Ishikawa (cell line): Measurements from ENCODE around the gene CACNG4.
A peak's percentile ranks its signal among the peaks of the same experiment; 100 is the strongest.

ENCODE experiments used
- CEBPB ChIP-seq: IDR thresholded peaks from 2 replicates; pipeline ENCODE4 v1.6.1; 2012
- CREB1 ChIP-seq: IDR thresholded peaks from 2 replicates; pipeline ENCODE4 v1.6.1; 2012; ENCODE audit warnings: low read depth
- EGR1 ChIP-seq: IDR thresholded peaks from 2 replicates; pipeline ENCODE4 v1.6.1; 2012
- EP300 ChIP-seq: IDR thresholded peaks from 2 replicates; pipeline ENCODE4 v1.6.1; 2012; ENCODE audit warnings: borderline replicate concordance
- FOXM1 ChIP-seq: IDR thresholded peaks from 2 replicates; pipeline ENCODE4 v1.6.1; 2012; ENCODE audit warnings: low read depth, borderline replicate concordance
- NFIC ChIP-seq: IDR thresholded peaks from 2 replicates; pipeline ENCODE4 v1.6.1; 2012
- RAD21 ChIP-seq: IDR thresholded peaks from 2 replicates; pipeline ENCODE4 v1.6.1; 2012; ENCODE audit warnings: low read depth
- TAF1 ChIP-seq: IDR thresholded peaks from 2 replicates; pipeline ENCODE4 v1.6.1; 2012; ENCODE audit warnings: low read depth, mild to moderate bottlenecking
- TCF12 ChIP-seq: IDR thresholded peaks from 2 replicates; pipeline ENCODE4 v1.6.1; 2012; ENCODE audit warnings: low read depth
- TEAD4 ChIP-seq: IDR thresholded peaks from 2 replicates; pipeline ENCODE4 v1.6.1; 2012
- YY1 ChIP-seq: IDR thresholded peaks from 2 replicates; pipeline ENCODE4 v1.6.1; 2012; ENCODE audit warnings: low read depth
- ZBTB7A ChIP-seq: IDR thresholded peaks from 2 replicates; pipeline ENCODE4 v1.6.1; 2012; ENCODE audit warnings: low read depth
- TF ChIP-seq, protein P1 (sequence below): IDR thresholded peaks from 2 replicates; pipeline ENCODE4 v1.6.1; 2012
- TF ChIP-seq, protein P2 (sequence below): IDR thresholded peaks from 2 replicates; pipeline ENCODE4 v1.6.1; 2012
- TF ChIP-seq, protein P3 (sequence below): IDR thresholded peaks from 2 replicates; pipeline ENCODE4 v1.6.1; 2012; ENCODE audit warnings: low read depth, mild to moderate bottlenecking

The CACNG4 gene

DNA sequence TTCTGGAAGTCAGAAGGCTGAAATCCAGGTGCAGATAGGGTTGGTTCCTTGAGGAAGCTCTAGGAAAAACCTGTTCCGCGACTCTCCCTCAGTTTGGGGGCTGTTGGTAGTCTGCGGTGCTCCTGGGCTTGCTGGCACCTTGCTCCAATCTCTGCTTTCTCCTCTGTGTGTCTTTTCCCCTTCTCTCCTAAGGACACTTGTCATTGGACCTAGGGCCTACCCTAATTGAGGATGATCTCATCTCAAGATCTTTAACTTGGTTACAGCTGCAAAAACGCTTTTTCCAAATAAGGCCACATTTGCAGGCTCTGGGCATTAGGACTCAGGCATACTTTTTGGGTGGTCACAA is 12.9 kb upstream of the CACNG4 start:
- 0 out of 2 replicates have a peak, but pooled peaks have one; percentile 27 for TF ChIP-seq TEAD4
- TF ChIP-seq, protein P1, sequence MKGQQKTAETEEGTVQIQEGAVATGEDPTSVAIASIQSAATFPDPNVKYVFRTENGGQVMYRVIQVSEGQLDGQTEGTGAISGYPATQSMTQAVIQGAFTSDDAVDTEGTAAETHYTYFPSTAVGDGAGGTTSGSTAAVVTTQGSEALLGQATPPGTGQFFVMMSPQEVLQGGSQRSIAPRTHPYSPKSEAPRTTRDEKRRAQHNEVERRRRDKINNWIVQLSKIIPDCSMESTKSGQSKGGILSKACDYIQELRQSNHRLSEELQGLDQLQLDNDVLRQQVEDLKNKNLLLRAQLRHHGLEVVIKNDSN = no peak

DNA sequence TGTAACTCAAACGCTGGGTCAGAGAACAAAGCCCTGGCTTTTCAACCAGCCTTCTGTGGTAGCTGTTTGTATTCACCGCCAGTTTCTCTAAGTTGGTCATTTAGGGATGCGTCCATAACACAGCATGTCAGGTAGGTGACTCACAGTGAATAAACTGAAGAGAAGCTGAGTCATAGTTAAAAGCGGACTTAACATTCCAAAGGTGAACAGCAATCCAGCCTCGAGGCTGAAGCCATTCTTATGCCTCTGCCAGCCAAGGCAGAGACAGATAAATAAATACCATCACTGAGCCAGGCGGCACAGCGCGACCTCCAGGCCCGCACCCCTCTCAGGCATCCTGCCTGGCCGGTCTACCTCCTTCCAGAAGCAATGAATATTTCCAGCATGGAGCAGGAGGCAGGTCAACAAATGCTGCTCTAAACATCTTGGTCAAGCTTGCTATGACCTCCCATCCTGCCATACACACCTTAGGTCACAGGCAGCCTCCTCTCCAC is 12.4 kb upstream of the CACNG4 start:
- TF ChIP-seq, protein P2, sequence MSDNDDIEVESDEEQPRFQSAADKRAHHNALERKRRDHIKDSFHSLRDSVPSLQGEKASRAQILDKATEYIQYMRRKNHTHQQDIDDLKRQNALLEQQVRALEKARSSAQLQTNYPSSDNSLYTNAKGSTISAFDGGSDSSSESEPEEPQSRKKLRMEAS = peak; percentile 63
- peak; percentile 69 for TF ChIP-seq YY1
- peak; percentile 95 for TF ChIP-seq TEAD4
- no peak; the same call in 1 of the 2 replicates for TF ChIP-seq RAD21
- peak; percentile 82 for TF ChIP-seq NFIC
- TF ChIP-seq CEBPB = 0 out of 2 replicates have a peak, but pooled peaks have one; percentile 9
- TF ChIP-seq EP300 = peak; percentile 92
- peak; percentile 93 for TF ChIP-seq TCF12
- peak; percentile 88 for TF ChIP-seq FOXM1
- no peak for TF ChIP-seq EGR1

DNA sequence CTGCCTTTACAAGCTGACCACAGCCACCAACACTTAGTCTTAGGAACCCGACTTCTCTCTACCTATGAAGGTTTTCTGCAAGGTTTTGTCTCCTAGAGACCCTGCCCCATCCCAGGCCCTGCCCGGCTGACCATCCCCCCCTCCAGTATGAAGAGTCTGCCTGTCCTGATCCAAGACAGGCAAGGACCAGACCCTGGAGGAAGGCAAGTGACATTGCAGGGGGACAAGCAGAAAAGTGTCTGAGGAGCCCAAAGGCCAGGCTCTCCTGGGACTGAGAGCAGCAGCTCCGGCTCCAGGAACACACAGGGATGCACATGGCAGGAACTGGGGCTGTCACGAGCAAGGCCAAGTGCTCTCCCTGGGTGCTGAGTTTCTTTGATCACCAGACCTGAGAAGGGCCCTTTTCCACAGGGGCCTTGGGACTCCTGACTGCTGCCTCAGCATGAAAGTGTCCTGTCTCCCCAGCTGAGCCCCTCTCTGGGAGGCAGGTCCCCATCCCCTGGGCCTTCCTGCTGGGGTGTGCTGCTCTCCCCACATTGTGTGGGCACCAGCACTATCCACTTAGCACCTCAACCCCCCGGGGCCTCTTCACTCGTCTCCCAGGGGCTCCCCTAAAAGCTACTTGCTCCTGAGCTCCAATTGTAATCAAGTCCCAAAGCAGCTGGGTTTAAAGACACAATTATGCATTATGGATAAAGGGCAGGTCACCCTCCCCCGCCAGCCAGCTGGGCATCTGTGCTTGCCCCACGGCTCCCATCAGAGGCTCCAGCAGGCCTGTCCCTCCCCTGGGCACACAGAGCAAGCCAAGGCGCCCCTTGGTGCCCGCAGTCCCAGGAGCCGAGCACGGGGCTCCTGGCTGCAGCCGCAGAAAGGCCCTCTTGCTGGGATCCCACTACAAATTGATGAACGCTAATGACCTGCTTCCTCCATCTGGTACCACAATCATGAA is 11.6 kb upstream of the CACNG4 start:
- TF ChIP-seq EP300 (no peak), NFIC (no peak), EGR1 (no peak), TEAD4 (no peak)

DNA sequence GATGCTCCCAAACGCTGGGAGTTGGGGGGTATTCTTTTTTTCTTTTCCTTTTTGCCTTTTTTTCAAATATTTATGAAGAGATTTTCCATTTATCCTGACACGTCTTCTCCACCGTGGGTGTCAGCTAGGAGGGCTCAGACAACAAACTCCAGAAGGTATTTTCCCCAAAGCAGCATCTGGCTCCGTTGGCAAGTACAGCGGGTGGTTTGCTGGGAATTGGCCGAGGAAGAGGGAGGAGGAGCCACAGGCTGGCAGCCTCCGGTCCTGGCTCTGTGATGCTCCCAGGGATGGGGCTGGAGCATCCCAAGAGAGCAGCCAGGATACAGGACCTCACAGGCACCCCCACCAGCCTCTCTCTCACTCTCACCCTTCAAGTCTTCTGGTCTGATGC is 10.9 kb upstream of the CACNG4 start:
- no peak for TF ChIP-seq YY1
- no peak for TF ChIP-seq CEBPB
- TF ChIP-seq EP300 = no peak
- TF ChIP-seq FOXM1 = no peak
- no peak for TF ChIP-seq TAF1
- no peak for TF ChIP-seq EGR1
- TF ChIP-seq NFIC = no peak
- no peak for TF ChIP-seq TCF12
- no peak for TF ChIP-seq TEAD4
- TF ChIP-seq, protein P1 = no peak
- TF ChIP-seq CREB1 = no peak
- no peak for TF ChIP-seq ZBTB7A
- TF ChIP-seq, protein P2 = no peak

DNA sequence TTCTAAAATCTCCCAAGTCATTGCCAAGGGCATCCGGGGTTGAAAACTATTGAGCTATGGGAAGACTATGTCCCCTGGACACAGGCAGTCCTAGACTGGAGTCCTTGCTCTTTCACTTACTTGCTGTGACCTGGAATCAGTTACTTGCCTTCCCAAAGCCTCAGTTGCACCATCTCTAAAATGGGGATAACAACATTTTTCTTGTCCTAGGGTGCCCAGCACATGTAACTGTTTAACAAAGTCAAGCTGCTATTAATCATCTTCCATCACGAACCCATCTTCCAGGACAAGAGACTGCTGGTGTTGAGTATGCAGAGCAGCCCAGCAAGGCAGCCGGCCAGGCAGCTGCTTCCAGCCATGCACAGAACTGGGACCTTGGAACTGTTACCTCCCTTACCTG is 9.9 kb upstream of the CACNG4 start:
- no peak for TF ChIP-seq TEAD4
- TF ChIP-seq YY1 = no peak
- TF ChIP-seq EP300 = no peak
- TF ChIP-seq, protein P1 = no peak
- TF ChIP-seq, protein P2 = no peak
- TF ChIP-seq ZBTB7A = no peak
- TF ChIP-seq TCF12 = no peak
- TF ChIP-seq NFIC = no peak
- TF ChIP-seq FOXM1 = no peak
- TF ChIP-seq CEBPB = no peak
- no peak for TF ChIP-seq EGR1
- TF ChIP-seq, protein P3, sequence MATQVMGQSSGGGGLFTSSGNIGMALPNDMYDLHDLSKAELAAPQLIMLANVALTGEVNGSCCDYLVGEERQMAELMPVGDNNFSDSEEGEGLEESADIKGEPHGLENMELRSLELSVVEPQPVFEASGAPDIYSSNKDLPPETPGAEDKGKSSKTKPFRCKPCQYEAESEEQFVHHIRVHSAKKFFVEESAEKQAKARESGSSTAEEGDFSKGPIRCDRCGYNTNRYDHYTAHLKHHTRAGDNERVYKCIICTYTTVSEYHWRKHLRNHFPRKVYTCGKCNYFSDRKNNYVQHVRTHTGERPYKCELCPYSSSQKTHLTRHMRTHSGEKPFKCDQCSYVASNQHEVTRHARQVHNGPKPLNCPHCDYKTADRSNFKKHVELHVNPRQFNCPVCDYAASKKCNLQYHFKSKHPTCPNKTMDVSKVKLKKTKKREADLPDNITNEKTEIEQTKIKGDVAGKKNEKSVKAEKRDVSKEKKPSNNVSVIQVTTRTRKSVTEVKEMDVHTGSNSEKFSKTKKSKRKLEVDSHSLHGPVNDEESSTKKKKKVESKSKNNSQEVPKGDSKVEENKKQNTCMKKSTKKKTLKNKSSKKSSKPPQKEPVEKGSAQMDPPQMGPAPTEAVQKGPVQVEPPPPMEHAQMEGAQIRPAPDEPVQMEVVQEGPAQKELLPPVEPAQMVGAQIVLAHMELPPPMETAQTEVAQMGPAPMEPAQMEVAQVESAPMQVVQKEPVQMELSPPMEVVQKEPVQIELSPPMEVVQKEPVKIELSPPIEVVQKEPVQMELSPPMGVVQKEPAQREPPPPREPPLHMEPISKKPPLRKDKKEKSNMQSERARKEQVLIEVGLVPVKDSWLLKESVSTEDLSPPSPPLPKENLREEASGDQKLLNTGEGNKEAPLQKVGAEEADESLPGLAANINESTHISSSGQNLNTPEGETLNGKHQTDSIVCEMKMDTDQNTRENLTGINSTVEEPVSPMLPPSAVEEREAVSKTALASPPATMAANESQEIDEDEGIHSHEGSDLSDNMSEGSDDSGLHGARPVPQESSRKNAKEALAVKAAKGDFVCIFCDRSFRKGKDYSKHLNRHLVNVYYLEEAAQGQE = no peak
- no peak for TF ChIP-seq TAF1
- TF ChIP-seq RAD21 = no peak
- TF ChIP-seq CREB1 = no peak

DNA sequence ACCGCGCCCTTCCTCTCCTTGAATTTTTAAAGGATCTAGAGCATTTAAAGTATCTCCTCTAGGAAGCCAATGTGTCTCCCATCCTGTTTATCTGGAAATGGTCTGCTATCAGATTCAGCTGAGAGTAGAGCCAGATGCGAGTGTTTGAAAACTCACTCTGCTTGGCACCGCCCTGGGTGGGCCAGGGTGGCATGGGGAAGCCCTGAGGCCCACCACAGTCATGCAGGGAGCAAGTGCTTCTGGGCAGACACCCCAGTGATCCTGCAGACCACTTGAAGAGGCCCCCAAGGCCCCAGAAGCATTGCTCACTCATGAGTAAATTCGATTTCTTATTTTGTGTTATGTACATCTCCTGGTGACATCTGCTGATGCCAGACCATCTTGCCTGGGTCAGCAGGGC is 8.7 kb upstream of the CACNG4 start:
- TF ChIP-seq, protein P3 = no peak
- no peak for TF ChIP-seq NFIC
